Measurements from ENCODE around the gene ROR1. TPM values are rescaled to one million over a fixed set of nuclear protein-coding genes. Genes with fewer than 3 reads are reported as not detected.

Gene ROR1
- total and polyA plus RNA-seq, 9 of the 15 experiments (the other 6 are each of a cell fraction or from before 2014, with no cell fraction given), result 0.02 TPM; not detected in 8

DNA sequence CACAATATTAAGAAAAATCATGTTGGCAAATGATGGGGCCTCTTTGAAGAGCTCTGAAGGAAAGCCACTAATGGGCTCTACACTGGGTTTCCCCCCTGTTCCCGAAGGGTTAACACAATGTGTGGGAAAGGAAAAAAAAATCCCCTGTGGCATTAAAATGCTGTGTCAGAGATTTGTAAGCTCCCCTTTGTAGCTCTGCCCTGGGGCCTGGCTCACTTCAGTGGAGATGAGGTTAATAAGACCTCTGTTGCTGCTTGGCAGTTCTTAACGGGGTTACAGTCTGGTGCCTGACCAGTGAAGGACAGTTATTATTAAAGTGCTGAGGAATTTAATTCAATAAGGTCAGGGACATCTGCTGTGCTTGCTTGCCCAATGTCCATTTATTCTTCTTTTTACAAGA, 299.9 kb downstream of the ROR1 start:
- 0% methylated on average over 2 of the region's 2 CpGs for WGBS (ENCODE audit: insufficient coverage, low coverage, missing lambda C conversion rate)
- Histone ChIP-seq H3K36me3 (ENCODE audit: control insufficient read depth, insufficient read depth, low read length) (no peaks in the 10 kb centered on the region), H4K20me1 (replicated peaks; ENCODE audit: control insufficient read depth, insufficient read depth, low read length) (no peaks in the 10 kb centered on the region), H3K9me1 (ENCODE audit: control insufficient read depth, insufficient read depth, low read length) (no peaks in the 10 kb centered on the region), H3K9ac (ENCODE audit: insufficient read depth in 1 of 2, low read depth in 2 of 2, low read length in 2 of 2) (no peak overlapping the region), H3K9me3 (replicated peaks; ENCODE audit: control insufficient read depth, insufficient read depth, low read depth, low read length) (no peaks in the 10 kb centered on the region), H3K4me2 (ENCODE audit: insufficient read depth, low read length) (no peak overlapping the region), H3K4me1 (replicated peaks in 1 of 2; ENCODE audit: control insufficient read depth in 2 of 2, insufficient read depth in 2 of 2, low read length in 2 of 2) (no peaks in the 10 kb centered on the region), H3K27me3 (ENCODE audit: control insufficient read depth in 2 of 2, insufficient read depth in 2 of 2, low read length in 2 of 2) (no peaks in the 10 kb centered on the region), H3K27ac (ENCODE audit: extremely low read depth, low read depth, low read length) (no peak overlapping the region), H2AFZ (ENCODE audit: low read depth, low read length) (no peak overlapping the region), H3K4me3 (no peak overlapping the region), H3K79me2 (ENCODE audit: control insufficient read depth, insufficient read depth, low read length) (no peaks in the 10 kb centered on the region)
- FAIRE-seq, result no peak
- ATAC-seq, result no peak
- intact Hi-C loops (cut with micrococcal nuclease), result no loop called here
- no TSS peak for BruUV-seq (replicated peaks)
- DNase-seq (ENCODE audit: extremely low read depth in 1 of 4, low spot score in 3 of 4), result no peak
- TF ChIP-seq TAF1 (IDR thresholded peaks at IDR 0.05; ENCODE audit: control insufficient read depth, extremely low read depth, insufficient read depth, low read length, severe bottlenecking) (no peak), TRIM24 (IDR thresholded peaks at IDR 0.05) (no peak), DMBX1 (CRISPR knock-in tag; IDR thresholded peaks at IDR 0.05; ENCODE audit: borderline replicate concordance) (no peak), RBM39 (optimal IDR thresholded peaks at IDR 0.05; ENCODE audit: low read depth, low read length) (no peak)
- TF ChIP-seq, protein P1, sequence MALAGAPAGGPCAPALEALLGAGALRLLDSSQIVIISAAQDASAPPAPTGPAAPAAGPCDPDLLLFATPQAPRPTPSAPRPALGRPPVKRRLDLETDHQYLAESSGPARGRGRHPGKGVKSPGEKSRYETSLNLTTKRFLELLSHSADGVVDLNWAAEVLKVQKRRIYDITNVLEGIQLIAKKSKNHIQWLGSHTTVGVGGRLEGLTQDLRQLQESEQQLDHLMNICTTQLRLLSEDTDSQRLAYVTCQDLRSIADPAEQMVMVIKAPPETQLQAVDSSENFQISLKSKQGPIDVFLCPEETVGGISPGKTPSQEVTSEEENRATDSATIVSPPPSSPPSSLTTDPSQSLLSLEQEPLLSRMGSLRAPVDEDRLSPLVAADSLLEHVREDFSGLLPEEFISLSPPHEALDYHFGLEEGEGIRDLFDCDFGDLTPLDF (CRISPR knock-in tag; IDR thresholded peaks at IDR 0.05), result no peak
- TF ChIP-seq, protein P2, sequence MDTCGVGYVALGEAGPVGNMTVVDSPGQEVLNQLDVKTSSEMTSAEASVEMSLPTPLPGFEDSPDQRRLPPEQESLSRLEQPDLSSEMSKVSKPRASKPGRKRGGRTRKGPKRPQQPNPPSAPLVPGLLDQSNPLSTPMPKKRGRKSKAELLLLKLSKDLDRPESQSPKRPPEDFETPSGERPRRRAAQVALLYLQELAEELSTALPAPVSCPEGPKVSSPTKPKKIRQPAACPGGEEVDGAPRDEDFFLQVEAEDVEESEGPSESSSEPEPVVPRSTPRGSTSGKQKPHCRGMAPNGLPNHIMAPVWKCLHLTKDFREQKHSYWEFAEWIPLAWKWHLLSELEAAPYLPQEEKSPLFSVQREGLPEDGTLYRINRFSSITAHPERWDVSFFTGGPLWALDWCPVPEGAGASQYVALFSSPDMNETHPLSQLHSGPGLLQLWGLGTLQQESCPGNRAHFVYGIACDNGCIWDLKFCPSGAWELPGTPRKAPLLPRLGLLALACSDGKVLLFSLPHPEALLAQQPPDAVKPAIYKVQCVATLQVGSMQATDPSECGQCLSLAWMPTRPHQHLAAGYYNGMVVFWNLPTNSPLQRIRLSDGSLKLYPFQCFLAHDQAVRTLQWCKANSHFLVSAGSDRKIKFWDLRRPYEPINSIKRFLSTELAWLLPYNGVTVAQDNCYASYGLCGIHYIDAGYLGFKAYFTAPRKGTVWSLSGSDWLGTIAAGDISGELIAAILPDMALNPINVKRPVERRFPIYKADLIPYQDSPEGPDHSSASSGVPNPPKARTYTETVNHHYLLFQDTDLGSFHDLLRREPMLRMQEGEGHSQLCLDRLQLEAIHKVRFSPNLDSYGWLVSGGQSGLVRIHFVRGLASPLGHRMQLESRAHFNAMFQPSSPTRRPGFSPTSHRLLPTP (IDR thresholded peaks at IDR 0.05; ENCODE audit: borderline replicate concordance, extremely low read depth, insufficient read length), result no peak
- TF ChIP-seq, protein P3, sequence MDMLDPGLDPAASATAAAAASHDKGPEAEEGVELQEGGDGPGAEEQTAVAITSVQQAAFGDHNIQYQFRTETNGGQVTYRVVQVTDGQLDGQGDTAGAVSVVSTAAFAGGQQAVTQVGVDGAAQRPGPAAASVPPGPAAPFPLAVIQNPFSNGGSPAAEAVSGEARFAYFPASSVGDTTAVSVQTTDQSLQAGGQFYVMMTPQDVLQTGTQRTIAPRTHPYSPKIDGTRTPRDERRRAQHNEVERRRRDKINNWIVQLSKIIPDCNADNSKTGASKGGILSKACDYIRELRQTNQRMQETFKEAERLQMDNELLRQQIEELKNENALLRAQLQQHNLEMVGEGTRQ (CRISPR knock-in tag; IDR thresholded peaks at IDR 0.05), result no peak
- TF ChIP-seq, protein P4, sequence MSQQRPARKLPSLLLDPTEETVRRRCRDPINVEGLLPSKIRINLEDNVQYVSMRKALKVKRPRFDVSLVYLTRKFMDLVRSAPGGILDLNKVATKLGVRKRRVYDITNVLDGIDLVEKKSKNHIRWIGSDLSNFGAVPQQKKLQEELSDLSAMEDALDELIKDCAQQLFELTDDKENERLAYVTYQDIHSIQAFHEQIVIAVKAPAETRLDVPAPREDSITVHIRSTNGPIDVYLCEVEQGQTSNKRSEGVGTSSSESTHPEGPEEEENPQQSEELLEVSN (IDR thresholded peaks at IDR 0.05; ENCODE audit: borderline replicate concordance in 1 of 2, extremely low read depth in 1 of 2, insufficient read depth in 1 of 2, insufficient read length in 1 of 2, low read depth in 1 of 2, low read length in 1 of 2, poor library complexity in 1 of 2, severe bottlenecking in 1 of 2), result no peak
- TF ChIP-seq, protein P5, sequence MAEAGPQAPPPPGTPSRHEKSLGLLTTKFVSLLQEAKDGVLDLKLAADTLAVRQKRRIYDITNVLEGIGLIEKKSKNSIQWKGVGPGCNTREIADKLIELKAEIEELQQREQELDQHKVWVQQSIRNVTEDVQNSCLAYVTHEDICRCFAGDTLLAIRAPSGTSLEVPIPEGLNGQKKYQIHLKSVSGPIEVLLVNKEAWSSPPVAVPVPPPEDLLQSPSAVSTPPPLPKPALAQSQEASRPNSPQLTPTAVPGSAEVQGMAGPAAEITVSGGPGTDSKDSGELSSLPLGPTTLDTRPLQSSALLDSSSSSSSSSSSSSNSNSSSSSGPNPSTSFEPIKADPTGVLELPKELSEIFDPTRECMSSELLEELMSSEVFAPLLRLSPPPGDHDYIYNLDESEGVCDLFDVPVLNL (CRISPR knock-in tag; IDR thresholded peaks at IDR 0.05; ENCODE audit: low read depth), result no peak
- TF ChIP-seq, protein P6, sequence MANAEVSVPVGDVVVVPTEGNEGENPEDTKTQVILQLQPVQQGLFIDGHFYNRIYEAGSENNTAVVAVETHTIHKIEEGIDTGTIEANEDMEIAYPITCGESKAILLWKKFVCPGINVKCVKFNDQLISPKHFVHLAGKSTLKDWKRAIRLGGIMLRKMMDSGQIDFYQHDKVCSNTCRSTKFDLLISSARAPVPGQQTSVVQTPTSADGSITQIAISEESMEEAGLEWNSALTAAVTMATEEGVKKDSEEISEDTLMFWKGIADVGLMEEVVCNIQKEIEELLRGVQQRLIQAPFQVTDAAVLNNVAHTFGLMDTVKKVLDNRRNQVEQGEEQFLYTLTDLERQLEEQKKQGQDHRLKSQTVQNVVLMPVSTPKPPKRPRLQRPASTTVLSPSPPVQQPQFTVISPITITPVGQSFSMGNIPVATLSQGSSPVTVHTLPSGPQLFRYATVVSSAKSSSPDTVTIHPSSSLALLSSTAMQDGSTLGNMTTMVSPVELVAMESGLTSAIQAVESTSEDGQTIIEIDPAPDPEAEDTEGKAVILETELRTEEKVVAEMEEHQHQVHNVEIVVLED (CRISPR knock-in tag; IDR thresholded peaks at IDR 0.05), result no peak
- ChIA-PET CTCF (ENCODE audit: low intra/inter-chr PET ratio) (no interaction called here), POLR2A (interaction anchor here (0.6 kb wide), 1 partner anchor 27 kb away, joined by 3 read pairs; no protein-coding TSS in a partner anchor)
- in situ Hi-C loops (cut with MboI), result no loop called here
